Measurements from ENCODE around the gene NAA80. TPM values are rescaled to one million over a fixed set of nuclear protein-coding genes. Genes with fewer than 3 reads are reported as not detected.
A peak's percentile ranks its signal among the peaks of the same experiment; 100 is the strongest.

NAA80 gene
- total and polyA plus RNA-seq, 2 of the 13 experiments (the other 11 are each of a cell fraction or from before 2014, with no cell fraction given), result 3.4 to 8.7 TPM

DNA sequence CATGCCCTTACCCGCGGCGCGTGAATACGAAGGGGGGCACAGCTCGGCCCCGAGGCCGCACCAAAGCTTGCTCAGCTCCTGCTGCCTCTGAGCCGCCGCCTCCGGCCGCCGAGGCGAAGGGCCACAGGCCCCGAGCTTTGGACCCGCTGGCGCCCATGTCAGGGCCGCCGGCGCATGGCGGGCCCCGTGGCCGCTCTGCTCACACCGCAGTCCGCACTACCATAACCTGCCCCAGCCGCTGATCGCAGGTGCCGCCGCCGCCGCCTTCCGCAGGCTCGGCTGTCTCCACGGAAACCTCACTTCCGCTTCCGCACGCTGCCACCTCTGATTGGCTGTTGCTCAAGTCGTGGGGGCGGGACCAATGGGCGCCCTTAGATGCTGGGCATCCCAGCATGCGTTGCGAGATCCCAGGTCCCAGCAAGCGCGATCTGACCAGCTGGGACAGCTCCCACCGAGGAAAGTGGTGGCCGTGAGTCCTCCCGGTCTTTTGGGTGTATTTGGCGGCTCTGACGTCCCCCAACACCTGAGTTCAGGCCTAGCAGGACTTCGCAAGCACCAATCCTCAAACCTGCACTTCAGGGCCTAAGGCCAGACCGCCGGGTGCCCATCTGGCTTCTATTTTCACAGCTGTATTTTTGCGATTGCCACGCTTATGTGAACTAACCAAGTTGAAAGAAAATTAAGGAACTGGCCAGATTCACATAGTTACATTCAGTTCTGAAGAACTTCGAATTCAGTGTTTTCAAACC is 28.9 kb upstream of the NAA80 start, which contains the start of gene TUSC2 (continued):
- TF ChIP-seq, protein P1, sequence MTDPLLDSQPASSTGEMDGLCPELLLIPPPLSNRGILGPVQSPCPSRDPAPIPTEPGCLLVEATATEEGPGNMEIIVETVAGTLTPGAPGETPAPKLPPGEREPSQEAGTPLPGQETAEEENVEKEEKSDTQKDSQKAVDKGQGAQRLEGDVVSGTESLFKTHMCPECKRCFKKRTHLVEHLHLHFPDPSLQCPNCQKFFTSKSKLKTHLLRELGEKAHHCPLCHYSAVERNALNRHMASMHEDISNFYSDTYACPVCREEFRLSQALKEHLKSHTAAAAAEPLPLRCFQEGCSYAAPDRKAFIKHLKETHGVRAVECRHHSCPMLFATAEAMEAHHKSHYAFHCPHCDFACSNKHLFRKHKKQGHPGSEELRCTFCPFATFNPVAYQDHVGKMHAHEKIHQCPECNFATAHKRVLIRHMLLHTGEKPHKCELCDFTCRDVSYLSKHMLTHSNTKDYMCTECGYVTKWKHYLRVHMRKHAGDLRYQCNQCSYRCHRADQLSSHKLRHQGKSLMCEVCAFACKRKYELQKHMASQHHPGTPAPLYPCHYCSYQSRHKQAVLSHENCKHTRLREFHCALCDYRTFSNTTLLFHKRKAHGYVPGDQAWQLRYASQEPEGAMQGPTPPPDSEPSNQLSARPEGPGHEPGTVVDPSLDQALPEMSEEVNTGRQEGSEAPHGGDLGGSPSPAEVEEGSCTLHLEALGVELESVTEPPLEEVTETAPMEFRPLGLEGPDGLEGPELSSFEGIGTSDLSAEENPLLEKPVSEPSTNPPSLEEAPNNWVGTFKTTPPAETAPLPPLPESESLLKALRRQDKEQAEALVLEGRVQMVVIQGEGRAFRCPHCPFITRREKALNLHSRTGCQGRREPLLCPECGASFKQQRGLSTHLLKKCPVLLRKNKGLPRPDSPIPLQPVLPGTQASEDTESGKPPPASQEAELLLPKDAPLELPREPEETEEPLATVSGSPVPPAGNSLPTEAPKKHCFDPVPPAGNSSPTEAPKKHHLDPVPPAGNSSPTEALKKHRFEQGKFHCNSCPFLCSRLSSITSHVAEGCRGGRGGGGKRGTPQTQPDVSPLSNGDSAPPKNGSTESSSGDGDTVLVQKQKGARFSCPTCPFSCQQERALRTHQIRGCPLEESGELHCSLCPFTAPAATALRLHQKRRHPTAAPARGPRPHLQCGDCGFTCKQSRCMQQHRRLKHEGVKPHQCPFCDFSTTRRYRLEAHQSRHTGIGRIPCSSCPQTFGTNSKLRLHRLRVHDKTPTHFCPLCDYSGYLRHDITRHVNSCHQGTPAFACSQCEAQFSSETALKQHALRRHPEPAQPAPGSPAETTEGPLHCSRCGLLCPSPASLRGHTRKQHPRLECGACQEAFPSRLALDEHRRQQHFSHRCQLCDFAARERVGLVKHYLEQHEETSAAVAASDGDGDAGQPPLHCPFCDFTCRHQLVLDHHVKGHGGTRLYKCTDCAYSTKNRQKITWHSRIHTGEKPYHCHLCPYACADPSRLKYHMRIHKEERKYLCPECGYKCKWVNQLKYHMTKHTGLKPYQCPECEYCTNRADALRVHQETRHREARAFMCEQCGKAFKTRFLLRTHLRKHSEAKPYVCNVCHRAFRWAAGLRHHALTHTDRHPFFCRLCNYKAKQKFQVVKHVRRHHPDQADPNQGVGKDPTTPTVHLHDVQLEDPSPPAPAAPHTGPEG (CRISPR knock-in tag; IDR thresholded peaks at IDR 0.05), result no peak
- TF ChIP-seq SMAD1 (CRISPR knock-in tag; IDR thresholded peaks at IDR 0.05; ENCODE audit: borderline replicate concordance, low read depth), result no peak
- TF ChIP-seq ZNF841 (CRISPR knock-in tag; IDR thresholded peaks at IDR 0.05; ENCODE audit: borderline replicate concordance), result no peak
- TF ChIP-seq, protein P2, sequence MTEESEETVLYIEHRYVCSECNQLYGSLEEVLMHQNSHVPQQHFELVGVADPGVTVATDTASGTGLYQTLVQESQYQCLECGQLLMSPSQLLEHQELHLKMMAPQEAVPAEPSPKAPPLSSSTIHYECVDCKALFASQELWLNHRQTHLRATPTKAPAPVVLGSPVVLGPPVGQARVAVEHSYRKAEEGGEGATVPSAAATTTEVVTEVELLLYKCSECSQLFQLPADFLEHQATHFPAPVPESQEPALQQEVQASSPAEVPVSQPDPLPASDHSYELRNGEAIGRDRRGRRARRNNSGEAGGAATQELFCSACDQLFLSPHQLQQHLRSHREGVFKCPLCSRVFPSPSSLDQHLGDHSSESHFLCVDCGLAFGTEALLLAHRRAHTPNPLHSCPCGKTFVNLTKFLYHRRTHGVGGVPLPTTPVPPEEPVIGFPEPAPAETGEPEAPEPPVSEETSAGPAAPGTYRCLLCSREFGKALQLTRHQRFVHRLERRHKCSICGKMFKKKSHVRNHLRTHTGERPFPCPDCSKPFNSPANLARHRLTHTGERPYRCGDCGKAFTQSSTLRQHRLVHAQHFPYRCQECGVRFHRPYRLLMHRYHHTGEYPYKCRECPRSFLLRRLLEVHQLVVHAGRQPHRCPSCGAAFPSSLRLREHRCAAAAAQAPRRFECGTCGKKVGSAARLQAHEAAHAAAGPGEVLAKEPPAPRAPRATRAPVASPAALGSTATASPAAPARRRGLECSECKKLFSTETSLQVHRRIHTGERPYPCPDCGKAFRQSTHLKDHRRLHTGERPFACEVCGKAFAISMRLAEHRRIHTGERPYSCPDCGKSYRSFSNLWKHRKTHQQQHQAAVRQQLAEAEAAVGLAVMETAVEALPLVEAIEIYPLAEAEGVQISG (CRISPR knock-in tag; IDR thresholded peaks at IDR 0.05), result peak; percentile 85
- TF ChIP-seq ZNF660 (CRISPR knock-in tag; IDR thresholded peaks at IDR 0.05; ENCODE audit: borderline replicate concordance, low read depth), result no peak
- TF ChIP-seq PRPF4 (IDR thresholded peaks at IDR 0.05; ENCODE audit: low read depth, low read length, poor library complexity, severe bottlenecking), result no peak
- no peak for TF ChIP-seq ZFP36 (IDR thresholded peaks at IDR 0.05; ENCODE audit: borderline replicate concordance, low read depth, low read length, partially characterized antibody)
- TF ChIP-seq ATRX (CRISPR knock-in tag; IDR thresholded peaks at IDR 0.05; ENCODE audit: borderline replicate concordance), result no peak
- TF ChIP-seq ATAD3A (CRISPR knock-in tag; IDR thresholded peaks at IDR 0.05), result no peak
- TF ChIP-seq TEAD3 (CRISPR knock-in tag; optimal IDR thresholded peaks at IDR 0.05; ENCODE audit: borderline replicate concordance), result peak; percentile 62
- no peak for TF ChIP-seq FOXM1 (CRISPR knock-in tag; IDR thresholded peaks at IDR 0.05)
- TF ChIP-seq ZIK1 (CRISPR knock-in tag; IDR thresholded peaks at IDR 0.05; ENCODE audit: borderline replicate concordance, low read depth), result no peak
- 0 out of 2 replicates have a peak, but pooled peaks have one; percentile 58 for TF ChIP-seq PAX8 (CRISPR knock-in tag; IDR thresholded peaks at IDR 0.05; ENCODE audit: borderline replicate concordance)
- no peak for TF ChIP-seq HIC2 (CRISPR knock-in tag; IDR thresholded peaks at IDR 0.05; ENCODE audit: low read depth)
- TF ChIP-seq ZNF678 (CRISPR knock-in tag; IDR thresholded peaks at IDR 0.05), result 0 out of 2 replicates have a peak, but pooled peaks have one; percentile 51
- TF ChIP-seq ZNF292 (CRISPR knock-in tag; IDR thresholded peaks at IDR 0.05; ENCODE audit: borderline replicate concordance, low read depth), result no peak
